GM06990 (cell line): ENCODE measurements around the gene SYNGAP1.

Experiments
- DNase-seq: peaks from one replicate; pipeline ENCODE4 v3.0.0-alpha.2; 2011; ENCODE audit not compliant: insufficient read length; ENCODE audit errors: extremely low read depth
- H3K27me3 ChIP-seq: replicated peaks from 2 replicates; pipeline ENCODE4 v1.6.0; 2011; ENCODE audit warnings: low read length; ENCODE audit not compliant: control insufficient read depth, insufficient read depth
- H3K36me3 ChIP-seq: 2 replicates; pipeline ENCODE4 v1.5.1; 2011; ENCODE audit warnings: low read length; ENCODE audit not compliant: control insufficient read depth, insufficient read depth
- H3K4me3 ChIP-seq: replicated peaks from 2 replicates; pipeline ENCODE4 v1.5.1; 2011; ENCODE audit warnings: low read depth, mild to moderate bottlenecking, control low read depth, low read length
- TF ChIP-seq, protein P1 (sequence below): IDR thresholded peaks from 2 replicates; pipeline ENCODE4 v1.5.1; 2011; ENCODE audit warnings: low read length, control low read depth, mild to moderate bottlenecking, inconsistent platforms; ENCODE audit not compliant: insufficient read depth, poor library complexity, severe bottlenecking

SYNGAP1 gene

DNA sequence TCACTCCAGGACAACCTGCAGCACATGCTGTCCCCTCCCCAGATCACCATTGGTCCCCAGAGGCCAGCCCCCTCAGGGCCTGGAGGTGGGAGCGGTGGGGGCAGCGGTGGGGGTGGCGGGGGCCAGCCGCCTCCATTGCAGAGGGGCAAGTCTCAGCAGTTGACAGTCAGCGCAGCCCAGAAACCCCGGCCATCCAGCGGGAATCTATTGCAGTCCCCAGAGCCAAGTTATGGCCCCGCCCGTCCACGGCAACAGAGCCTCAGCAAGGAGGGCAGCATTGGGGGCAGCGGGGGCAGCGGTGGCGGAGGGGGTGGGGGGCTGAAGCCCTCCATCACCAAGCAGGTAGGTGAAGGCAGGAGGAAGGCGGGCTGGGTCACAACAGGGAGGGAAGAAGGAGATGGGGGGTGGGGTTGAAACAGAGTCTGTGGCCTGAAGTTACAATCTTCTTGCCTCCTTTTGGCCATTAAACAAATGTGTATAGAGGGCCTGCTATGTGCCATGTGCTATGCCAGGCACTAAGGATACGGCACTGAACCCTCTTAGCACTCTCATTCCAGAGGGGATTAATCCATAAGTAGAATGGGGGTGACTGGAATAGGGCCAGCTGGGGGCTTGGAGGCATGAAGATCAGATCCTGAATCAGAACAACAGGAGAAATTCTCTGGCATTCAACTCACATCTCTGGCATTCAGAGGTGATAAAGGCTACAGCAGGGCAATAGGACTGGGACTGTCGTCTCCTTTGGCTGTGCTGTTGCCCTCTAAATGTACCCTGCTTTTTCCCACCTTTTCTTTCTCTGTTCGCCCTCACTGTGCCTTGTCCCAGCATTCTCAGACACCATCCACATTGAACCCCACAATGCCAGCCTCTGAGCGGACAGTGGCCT, 24.0 kb downstream of the SYNGAP1 start:
- TF ChIP-seq, protein P1, sequence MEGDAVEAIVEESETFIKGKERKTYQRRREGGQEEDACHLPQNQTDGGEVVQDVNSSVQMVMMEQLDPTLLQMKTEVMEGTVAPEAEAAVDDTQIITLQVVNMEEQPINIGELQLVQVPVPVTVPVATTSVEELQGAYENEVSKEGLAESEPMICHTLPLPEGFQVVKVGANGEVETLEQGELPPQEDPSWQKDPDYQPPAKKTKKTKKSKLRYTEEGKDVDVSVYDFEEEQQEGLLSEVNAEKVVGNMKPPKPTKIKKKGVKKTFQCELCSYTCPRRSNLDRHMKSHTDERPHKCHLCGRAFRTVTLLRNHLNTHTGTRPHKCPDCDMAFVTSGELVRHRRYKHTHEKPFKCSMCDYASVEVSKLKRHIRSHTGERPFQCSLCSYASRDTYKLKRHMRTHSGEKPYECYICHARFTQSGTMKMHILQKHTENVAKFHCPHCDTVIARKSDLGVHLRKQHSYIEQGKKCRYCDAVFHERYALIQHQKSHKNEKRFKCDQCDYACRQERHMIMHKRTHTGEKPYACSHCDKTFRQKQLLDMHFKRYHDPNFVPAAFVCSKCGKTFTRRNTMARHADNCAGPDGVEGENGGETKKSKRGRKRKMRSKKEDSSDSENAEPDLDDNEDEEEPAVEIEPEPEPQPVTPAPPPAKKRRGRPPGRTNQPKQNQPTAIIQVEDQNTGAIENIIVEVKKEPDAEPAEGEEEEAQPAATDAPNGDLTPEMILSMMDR: no peak
- H3K36me3 ChIP-seq: peaks cover 11% of the 10 kb centered on the region

DNA sequence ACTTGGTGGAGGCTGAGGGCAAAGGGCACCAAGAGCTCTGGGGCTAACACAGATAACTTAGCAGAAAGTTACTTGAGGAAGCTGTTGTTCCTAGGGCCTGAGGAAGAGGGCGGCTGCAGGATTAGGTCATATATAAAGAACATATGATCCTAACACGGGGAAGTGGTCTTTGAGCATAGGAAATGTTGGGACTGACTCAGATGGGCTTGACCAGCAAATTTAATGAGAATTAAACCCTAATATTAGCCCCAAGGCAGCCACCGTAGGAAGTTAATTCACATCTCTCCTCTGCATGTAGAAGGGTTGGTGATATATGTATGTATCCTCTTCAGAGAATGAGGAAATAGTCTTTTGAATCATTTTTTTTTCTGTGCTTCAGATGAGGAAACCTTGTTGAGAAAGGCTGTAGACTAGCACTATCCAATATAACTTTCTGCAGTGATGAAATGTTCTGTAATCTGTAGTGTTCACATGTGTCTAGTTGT, 25.3 kb downstream of the SYNGAP1 start:
- no peaks in the 10 kb centered on the region for H3K27me3 ChIP-seq
- H3K36me3 ChIP-seq: peaks cover 17% of the 10 kb centered on the region
- TF ChIP-seq, protein P1: no peak
- H3K4me3 ChIP-seq: no peak overlapping the region
- DNase-seq: no peak

More for the DNA sequence above, 24.0 kb downstream of the SYNGAP1 start:
- no peak for DNase-seq
- H3K27me3 ChIP-seq: no peaks in the 10 kb centered on the region
- H3K4me3 ChIP-seq: no peak overlapping the region

DNA sequence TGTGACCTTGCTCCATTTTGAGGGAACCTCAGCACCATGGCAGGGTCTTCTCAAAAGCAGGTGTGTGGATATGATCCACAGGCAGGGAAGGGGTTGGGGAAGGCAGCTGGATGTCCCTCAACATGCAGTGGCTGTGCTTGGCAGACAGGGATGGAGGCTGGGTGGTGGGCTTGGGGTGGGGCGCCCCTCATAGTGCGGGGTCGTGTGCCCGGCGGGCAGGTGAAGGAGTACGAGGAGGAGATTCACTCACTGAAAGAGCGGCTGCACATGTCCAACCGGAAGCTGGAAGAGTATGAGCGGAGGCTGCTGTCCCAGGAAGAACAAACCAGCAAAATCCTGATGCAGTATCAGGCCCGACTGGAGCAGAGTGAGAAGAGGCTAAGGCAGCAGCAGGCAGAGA, 26.5 kb downstream of the SYNGAP1 start:
- H3K36me3 ChIP-seq: peaks cover 17% of the 10 kb centered on the region
- no peaks in the 10 kb centered on the region for H3K27me3 ChIP-seq
- TF ChIP-seq, protein P1: no peak
- H3K4me3 ChIP-seq: no peak overlapping the region
- DNase-seq: no peak

DNA sequence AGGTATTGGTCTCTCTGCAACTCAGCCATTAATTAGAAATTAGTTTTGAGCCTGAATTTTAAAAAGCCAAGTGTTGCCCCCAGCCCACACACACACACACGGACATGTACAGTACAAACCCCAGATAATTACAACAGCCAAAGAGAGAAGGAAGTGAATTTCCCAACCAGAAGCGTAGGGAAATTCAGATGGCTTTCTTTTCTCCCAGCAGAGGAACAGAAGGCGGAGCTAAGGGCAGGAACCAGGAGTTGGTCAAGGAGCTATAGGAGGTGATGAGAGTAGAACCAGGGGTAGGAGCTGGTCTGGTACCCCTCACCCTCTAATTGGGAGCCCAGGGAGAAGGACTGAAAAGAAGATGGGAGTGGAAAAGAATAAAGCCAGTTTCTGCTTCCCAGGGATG, 30.6 kb downstream of the SYNGAP1 start:
- DNase-seq: no peak
- H3K36me3 ChIP-seq: peaks cover 15% of the 10 kb centered on the region
- TF ChIP-seq, protein P1: no peak
- H3K4me3 ChIP-seq: no peak overlapping the region
- no peaks in the 10 kb centered on the region for H3K27me3 ChIP-seq

DNA sequence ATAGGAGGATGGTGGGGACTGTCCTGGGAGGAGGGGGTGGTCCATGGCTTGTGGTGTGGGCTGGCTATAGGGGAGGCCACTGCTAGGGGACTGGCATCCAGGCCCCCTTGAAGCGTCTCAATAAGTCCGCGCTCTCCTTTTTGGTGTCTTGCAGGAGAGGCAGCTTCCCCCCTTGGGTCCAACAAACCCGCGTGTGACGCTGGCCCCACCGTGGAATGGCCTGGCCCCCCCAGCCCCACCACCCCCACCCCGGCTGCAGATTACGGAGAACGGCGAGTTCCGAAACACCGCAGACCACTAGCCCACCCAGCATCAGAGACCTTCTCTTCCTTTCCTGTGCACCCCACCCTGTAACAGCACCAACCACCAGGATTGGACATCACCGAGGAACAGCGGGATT, 31.7 kb downstream of the SYNGAP1 start:
- Histone ChIP-seq H3K27me3 (no peaks in the 10 kb centered on the region), H3K4me3 (no peak overlapping the region), H3K36me3 (peaks cover 16% of the 10 kb centered on the region)
- DNase-seq: no peak
- TF ChIP-seq, protein P1: no peak
